Fibroblast of lung (primary cell): ENCODE results near the gene NTF4. TPM values are rescaled to one million over a fixed set of nuclear protein-coding genes. Genes with fewer than 3 reads are reported as not detected.

Experiments used
- DNase-seq, 2 donors: peaks; one replicate each; pipeline versions ENCODE4 v3.0.0 to v3.0.0-alpha.2; 2010; ENCODE audit warnings: low read depth in 2 of 2
- H2AFZ ChIP-seq: 2 replicates; pipeline ENCODE4 v1.5.1; 2012; ENCODE audit warnings: low read length, control low read depth, inconsistent platforms
- H3K27ac ChIP-seq: 2 replicates; pipeline ENCODE4 v1.5.1; 2011; ENCODE audit warnings: low read length, control low read depth; ENCODE audit not compliant: insufficient read depth
- H3K27me3 ChIP-seq: 2 replicates; pipeline ENCODE4 v1.5.1; 2011; ENCODE audit warnings: mild to moderate bottlenecking, low read length; ENCODE audit not compliant: control insufficient read depth, insufficient read depth
- H3K36me3 ChIP-seq: 2 replicates; pipeline ENCODE4 v1.5.1; 2011; ENCODE audit warnings: low read length; ENCODE audit not compliant: control insufficient read depth, insufficient read depth
- H3K4me1 ChIP-seq: 2 replicates; pipeline ENCODE4 v1.5.1; 2011; ENCODE audit warnings: low read length; ENCODE audit not compliant: control insufficient read depth, insufficient read depth; ENCODE audit errors: extremely low read depth
- H3K4me2 ChIP-seq: 2 replicates; pipeline ENCODE4 v1.5.1; 2011; ENCODE audit warnings: low read length, control low read depth; ENCODE audit not compliant: insufficient read depth; ENCODE audit errors: extremely low read depth
- H3K4me3 ChIP-seq, 4 experiments: fragments of 200-600 bp in 1 of 4; sonication (generic) in 1 of 4; replicated peaks in 1 of 4; 2 replicates each; pipeline ENCODE4 v1.5.1; 2011 to 2016; ENCODE audit warnings: low read length in 4 of 4, low read depth in 3 of 4, mild to moderate bottlenecking in 3 of 4, control low read depth in 2 of 4, inconsistent platforms in 1 of 4, mixed read lengths in 1 of 4; ENCODE audit not compliant: insufficient read depth in 1 of 4; ENCODE audit errors: control extremely low read depth in 1 of 4
- H3K79me2 ChIP-seq: 2 replicates; pipeline ENCODE4 v1.5.1; 2012; ENCODE audit warnings: mild to moderate bottlenecking, low read length, inconsistent platforms; ENCODE audit not compliant: control insufficient read depth, insufficient read depth
- H3K9ac ChIP-seq: 2 replicates; pipeline ENCODE4 v1.5.1; 2011; ENCODE audit warnings: mild to moderate bottlenecking, low read length, control low read depth; ENCODE audit not compliant: insufficient read depth
- H3K9me3 ChIP-seq: 2 replicates; pipeline ENCODE4 v1.5.1; 2012; ENCODE audit warnings: low read depth, low read length; ENCODE audit not compliant: control insufficient read depth, insufficient read depth
- H4K20me1 ChIP-seq: 2 replicates; pipeline ENCODE4 v1.5.1; 2011; ENCODE audit warnings: low read length; ENCODE audit not compliant: control insufficient read depth, insufficient read depth; ENCODE audit errors: extremely low read depth
- EZH2 ChIP-seq: IDR thresholded peaks from 2 replicates; pipeline ENCODE4 v1.5.1; 2012; ENCODE audit warnings: low read length, control low read depth, mild to moderate bottlenecking; ENCODE audit errors: missing control alignments
- polyA plus RNA-seq, 2 donors: library from polyadenylated mRNA; depleted of rRNA in 1 of 2; stranded (reverse) in 1 of 2; unstranded in 1 of 2; fragments of >200 nt; gene quantifications; 2 replicates each; pipeline ENCODE4 v1.2.1, GENCODE V29; 2011 to 2012; ENCODE audit warnings: missing spikeins in 1 of 2
- total RNA-seq: library from RNA; depleted of rRNA; stranded (reverse); fragments of >200 nt; gene quantifications from 2 replicates; pipeline ENCODE4 v1.2.1, GENCODE V29; 2014
- TF ChIP-seq, protein P1 (sequence below), 2 donors: IDR thresholded peaks in 1 of 2; conservative IDR thresholded peaks in 1 of 2; 1 replicate in 1 of 2; 2 replicates in 1 of 2; pipeline ENCODE4 v1.5.1; 2011 to 2012; ENCODE audit warnings: low read length in 2 of 2, control low read depth in 1 of 2, inconsistent platforms in 1 of 2, low read depth in 1 of 2, mild to moderate bottlenecking in 1 of 2

NTF4 gene
- total and polyA plus RNA-seq, 2 donors (not counting 1 experiment from before 2014, with no cell fraction given), result not detected

DNA sequence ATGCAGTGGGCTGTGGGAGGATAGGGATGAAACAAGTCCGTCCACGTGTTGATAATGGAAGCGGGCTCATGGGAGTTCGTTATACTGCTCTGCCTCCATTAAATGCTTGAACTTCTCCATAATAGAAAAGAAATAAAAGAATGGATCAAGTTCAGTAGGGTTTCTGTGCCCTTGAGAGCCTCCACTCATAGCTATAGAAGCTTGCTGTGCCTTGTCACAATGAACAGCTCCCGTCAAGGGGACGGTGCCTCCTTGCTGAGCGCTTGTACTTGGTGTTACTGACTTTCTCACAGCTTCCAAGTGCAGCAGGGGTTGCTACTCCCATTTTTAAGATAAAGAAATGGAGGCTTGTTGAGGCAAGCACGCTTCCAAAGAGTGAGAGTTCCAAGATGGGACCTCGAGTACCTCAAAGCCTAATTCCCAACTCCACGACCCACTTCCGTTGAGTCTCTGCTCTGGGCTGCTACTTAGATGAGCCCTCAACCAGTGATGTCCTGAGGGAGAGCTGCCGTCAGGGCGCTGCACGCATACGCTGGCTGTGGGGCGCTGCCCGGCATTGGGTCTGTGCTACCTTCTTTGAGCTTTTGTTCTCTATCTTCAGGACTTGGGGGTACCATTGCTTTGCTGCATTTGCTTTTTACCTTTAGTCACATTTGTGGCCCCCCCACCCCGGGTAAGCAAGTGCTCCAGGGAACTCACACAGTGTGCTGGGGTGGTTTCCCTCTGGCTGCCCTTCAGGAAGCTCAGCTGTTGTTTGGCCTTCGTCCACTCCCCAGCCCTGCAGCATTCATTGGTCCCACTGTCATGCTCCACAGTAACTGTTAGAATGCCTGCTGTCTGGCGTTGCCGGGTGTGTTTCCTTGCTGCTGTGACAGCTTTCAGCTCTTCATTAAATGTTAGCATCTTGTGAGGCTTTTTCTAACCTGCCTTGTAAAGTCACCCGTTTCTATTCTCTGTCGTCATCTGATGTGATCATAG is 30.2 kb upstream of the NTF4 start:
- H3K4me2 ChIP-seq, result no peak overlapping the region
- no peak overlapping the region for H2AFZ ChIP-seq
- peaks cover 41% of the 10 kb centered on the region for H3K79me2 ChIP-seq
- no peak for DNase-seq
- H3K27ac ChIP-seq, result no peak overlapping the region
- H3K9me3 ChIP-seq, result no peaks in the 10 kb centered on the region
- no peaks in the 10 kb centered on the region for H3K4me1 ChIP-seq
- H3K27me3 ChIP-seq, result no peaks in the 10 kb centered on the region
- H3K9ac ChIP-seq, result no peak overlapping the region
- TF ChIP-seq, protein P1, sequence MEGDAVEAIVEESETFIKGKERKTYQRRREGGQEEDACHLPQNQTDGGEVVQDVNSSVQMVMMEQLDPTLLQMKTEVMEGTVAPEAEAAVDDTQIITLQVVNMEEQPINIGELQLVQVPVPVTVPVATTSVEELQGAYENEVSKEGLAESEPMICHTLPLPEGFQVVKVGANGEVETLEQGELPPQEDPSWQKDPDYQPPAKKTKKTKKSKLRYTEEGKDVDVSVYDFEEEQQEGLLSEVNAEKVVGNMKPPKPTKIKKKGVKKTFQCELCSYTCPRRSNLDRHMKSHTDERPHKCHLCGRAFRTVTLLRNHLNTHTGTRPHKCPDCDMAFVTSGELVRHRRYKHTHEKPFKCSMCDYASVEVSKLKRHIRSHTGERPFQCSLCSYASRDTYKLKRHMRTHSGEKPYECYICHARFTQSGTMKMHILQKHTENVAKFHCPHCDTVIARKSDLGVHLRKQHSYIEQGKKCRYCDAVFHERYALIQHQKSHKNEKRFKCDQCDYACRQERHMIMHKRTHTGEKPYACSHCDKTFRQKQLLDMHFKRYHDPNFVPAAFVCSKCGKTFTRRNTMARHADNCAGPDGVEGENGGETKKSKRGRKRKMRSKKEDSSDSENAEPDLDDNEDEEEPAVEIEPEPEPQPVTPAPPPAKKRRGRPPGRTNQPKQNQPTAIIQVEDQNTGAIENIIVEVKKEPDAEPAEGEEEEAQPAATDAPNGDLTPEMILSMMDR (conservative IDR thresholded peaks at IDR 0.05 in 1 of 2, IDR thresholded peaks at IDR 0.05 in 1 of 2; ENCODE audit: low read depth in 1 of 2, low read length in 2 of 2), result no peak
- TF ChIP-seq EZH2, result no peak
- no peak overlapping the region for H3K4me3 ChIP-seq
- peaks cover 30% of the 10 kb centered on the region for H3K36me3 ChIP-seq
- no peaks in the 10 kb centered on the region for H4K20me1 ChIP-seq

DNA sequence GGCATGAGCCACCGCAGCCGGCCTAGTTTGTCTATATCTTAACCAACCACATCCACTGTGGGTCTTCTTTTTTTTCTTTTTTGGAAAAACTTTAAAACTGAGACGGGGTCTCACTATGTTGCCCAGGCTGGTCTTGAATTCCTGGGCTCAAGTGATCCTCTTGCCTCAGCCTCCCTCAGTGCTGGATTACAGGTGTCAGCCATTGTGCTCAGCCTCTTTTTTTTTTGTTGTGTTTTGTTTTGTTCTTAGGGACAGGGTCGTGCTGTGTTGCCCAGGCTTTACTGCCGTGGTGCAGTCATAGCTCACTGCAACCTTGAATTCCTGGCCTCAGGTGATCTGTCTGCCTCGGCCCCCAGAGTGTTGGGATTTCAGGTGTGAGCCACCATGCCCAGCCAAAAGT is 28.1 kb upstream of the NTF4 start:
- Histone ChIP-seq H3K4me2 (no peak overlapping the region), H3K36me3 (peaks cover 25% of the 10 kb centered on the region), H4K20me1 (no peaks in the 10 kb centered on the region), H3K79me2 (peaks cover 48% of the 10 kb centered on the region), H3K27me3 (no peaks in the 10 kb centered on the region), H3K27ac (no peak overlapping the region), H3K9ac (no peak overlapping the region), H2AFZ (no peak overlapping the region), H3K4me1 (peaks cover 2% of the 10 kb centered on the region), H3K9me3 (no peaks in the 10 kb centered on the region), H3K4me3 (no peak overlapping the region)
- no peak for DNase-seq
- no peak for TF ChIP-seq EZH2
- TF ChIP-seq, protein P1 (conservative IDR thresholded peaks at IDR 0.05 in 1 of 2, IDR thresholded peaks at IDR 0.05 in 1 of 2; ENCODE audit: low read depth in 1 of 2, low read length in 2 of 2), result no peak

DNA sequence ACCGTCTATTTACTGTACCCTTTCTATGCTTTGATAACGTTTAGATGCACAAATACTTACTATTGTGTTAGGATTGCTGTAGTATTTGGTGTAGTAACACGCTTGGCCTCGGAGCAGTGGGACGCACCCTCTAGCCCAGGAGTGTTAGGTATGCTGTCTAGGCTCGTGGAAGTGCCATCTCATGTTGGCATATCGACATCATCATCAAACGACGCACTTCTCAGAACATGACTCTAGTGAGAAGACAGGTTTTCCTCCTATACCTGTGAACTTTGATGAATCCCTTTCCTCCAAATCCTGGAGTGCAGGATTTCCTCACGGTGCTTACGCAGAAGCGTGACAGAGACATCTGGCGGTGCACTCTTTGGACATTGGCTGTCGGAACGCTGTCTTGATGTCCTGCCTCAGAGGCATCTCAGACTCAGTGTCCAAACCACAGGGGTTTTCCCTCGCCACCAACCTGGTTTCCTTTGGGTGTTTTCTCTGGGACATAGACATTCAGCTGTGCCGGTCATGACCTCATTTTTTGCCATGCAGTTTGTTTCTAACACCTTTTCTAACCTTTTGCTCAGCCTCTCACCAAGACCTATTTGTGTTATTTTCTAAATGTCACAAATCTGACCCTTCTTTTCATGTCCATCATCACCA is 26.9 kb upstream of the NTF4 start:
- Histone ChIP-seq H3K27ac (no peak overlapping the region), H3K4me1 (peaks cover 7% of the 10 kb centered on the region), H3K79me2 (peaks cover 60% of the 10 kb centered on the region), H3K9ac (no peak overlapping the region), H4K20me1 (no peaks in the 10 kb centered on the region), H3K9me3 (no peaks in the 10 kb centered on the region), H3K4me2 (no peak overlapping the region), H3K27me3 (no peaks in the 10 kb centered on the region), H3K4me3 (no peak overlapping the region), H2AFZ (no peak overlapping the region), H3K36me3 (peaks cover 23% of the 10 kb centered on the region)
- DNase-seq, result no peak
- TF ChIP-seq EZH2, result no peak
- TF ChIP-seq, protein P1 (conservative IDR thresholded peaks at IDR 0.05 in 1 of 2, IDR thresholded peaks at IDR 0.05 in 1 of 2; ENCODE audit: low read depth in 1 of 2, low read length in 2 of 2), result no peak
